Upper lobe of left lung (tissue), 4 donors: ENCODE measurements around the gene FPR2.

Experiments
- EP300 ChIP-seq, 4 donors: sonication (generic); formaldehyde crosslinking; IDR thresholded peaks; one replicate each; pipeline ENCODE4 v1.5.1; 2017; ENCODE audit warnings: antibody characterized with exemption in 4 of 4, control low read depth in 2 of 4
- POLR2A ChIP-seq, 4 donors: fragments of 450-650 bp; IDR thresholded peaks; one replicate each; pipeline ENCODE4 v1.5.1; 2016 to 2017; ENCODE audit warnings: antibody characterized with exemption in 4 of 4, mild to moderate bottlenecking in 2 of 4
- POLR2AphosphoS5 ChIP-seq, 2 donors: sonication (generic); formaldehyde crosslinking; IDR thresholded peaks; one replicate each; pipeline ENCODE4 v1.5.1; 2017; ENCODE audit warnings: antibody characterized with exemption in 2 of 2
- TF ChIP-seq, protein P1 (sequence below), 6 experiments: fragments of 450-650 bp in 4 of 6; fragments of 200-600 bp in 2 of 6; sonication (generic) in 2 of 6; IDR thresholded peaks; one replicate each; pipeline ENCODE4 v1.5.1; 2016 to 2019; ENCODE audit warnings: antibody characterized with exemption in 6 of 6

DNA sequence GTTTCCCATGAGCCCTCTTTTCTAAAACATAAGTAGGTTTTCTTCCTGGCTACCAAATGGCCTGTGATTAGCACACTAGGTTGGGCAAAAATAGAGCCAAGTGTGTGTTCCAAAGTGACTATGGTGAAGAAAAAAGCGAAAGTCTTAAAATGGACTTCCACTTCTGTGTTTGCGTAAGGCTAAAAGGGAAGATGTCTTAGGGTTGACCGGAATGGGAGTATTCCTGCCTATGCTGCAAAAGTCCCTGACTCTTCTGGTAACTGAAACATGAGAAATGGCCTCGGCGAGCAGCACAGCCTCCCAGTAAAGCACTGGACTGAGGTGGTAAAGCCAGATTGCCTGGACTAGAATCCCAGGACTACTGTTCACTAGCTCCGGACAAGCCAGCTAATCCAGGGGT is 6.9 kb upstream of the FPR2 start:
- TF ChIP-seq, protein P1, sequence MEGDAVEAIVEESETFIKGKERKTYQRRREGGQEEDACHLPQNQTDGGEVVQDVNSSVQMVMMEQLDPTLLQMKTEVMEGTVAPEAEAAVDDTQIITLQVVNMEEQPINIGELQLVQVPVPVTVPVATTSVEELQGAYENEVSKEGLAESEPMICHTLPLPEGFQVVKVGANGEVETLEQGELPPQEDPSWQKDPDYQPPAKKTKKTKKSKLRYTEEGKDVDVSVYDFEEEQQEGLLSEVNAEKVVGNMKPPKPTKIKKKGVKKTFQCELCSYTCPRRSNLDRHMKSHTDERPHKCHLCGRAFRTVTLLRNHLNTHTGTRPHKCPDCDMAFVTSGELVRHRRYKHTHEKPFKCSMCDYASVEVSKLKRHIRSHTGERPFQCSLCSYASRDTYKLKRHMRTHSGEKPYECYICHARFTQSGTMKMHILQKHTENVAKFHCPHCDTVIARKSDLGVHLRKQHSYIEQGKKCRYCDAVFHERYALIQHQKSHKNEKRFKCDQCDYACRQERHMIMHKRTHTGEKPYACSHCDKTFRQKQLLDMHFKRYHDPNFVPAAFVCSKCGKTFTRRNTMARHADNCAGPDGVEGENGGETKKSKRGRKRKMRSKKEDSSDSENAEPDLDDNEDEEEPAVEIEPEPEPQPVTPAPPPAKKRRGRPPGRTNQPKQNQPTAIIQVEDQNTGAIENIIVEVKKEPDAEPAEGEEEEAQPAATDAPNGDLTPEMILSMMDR (IDR thresholded peaks at IDR 0.05): no peak
- TF ChIP-seq POLR2AphosphoS5 (IDR thresholded peaks at IDR 0.05) (peak in 1 of 2 donors; percentile 85), POLR2A (IDR thresholded peaks at IDR 0.05) (peak in 1 of 4 donors; percentile 26), EP300 (IDR thresholded peaks at IDR 0.05) (peak in 2 of 4 donors; percentile 11 to 78)
